Loucy (cell line): ENCODE measurements around the gene SEZ6.

Experiments used
- EZH2phosphoT487 ChIP-seq: fragments of 200-600 bp; IDR thresholded peaks from 2 replicates; pipeline ENCODE4 v1.6.1; 2018; ENCODE audit warnings: antibody characterized with exemption, mild to moderate bottlenecking, moderate library complexity, borderline replicate concordance
- TF ChIP-seq, protein P1 (sequence below): fragments of 200-600 bp; sonication (generic); conservative IDR thresholded peaks from 2 replicates; pipeline ENCODE4 v1.5.1; 2014; ENCODE audit warnings: mild to moderate bottlenecking, antibody characterized with exemption, low read length

- TF ChIP-seq, protein P1, sequence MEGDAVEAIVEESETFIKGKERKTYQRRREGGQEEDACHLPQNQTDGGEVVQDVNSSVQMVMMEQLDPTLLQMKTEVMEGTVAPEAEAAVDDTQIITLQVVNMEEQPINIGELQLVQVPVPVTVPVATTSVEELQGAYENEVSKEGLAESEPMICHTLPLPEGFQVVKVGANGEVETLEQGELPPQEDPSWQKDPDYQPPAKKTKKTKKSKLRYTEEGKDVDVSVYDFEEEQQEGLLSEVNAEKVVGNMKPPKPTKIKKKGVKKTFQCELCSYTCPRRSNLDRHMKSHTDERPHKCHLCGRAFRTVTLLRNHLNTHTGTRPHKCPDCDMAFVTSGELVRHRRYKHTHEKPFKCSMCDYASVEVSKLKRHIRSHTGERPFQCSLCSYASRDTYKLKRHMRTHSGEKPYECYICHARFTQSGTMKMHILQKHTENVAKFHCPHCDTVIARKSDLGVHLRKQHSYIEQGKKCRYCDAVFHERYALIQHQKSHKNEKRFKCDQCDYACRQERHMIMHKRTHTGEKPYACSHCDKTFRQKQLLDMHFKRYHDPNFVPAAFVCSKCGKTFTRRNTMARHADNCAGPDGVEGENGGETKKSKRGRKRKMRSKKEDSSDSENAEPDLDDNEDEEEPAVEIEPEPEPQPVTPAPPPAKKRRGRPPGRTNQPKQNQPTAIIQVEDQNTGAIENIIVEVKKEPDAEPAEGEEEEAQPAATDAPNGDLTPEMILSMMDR = no peak
- no peak for TF ChIP-seq EZH2phosphoT487
These were observed 97.9 kb downstream of the SEZ6 start for GRCh38 chr17:28907709-28908475.
